Natural killer cell (primary cell): ENCODE data around the gene NAGLU. TPM values are rescaled to one million over a fixed set of nuclear protein-coding genes. Genes with fewer than 3 reads are reported as not detected.
"Not testable (repeated sequence)": the region's sequence is repeated elsewhere in the genome, so short reads cannot be mapped to it uniquely, and the experiment has no call there.

ENCODE experiments used
- ATAC-seq, 3 donors: fragments of 150-1000 bp in 2 of 3; fragments of 200-7000 bp in 1 of 3; cut with Tn5 transposase; 1 replicate in 1 of 3; 2 replicates in 2 of 3; pipeline ENCODE4 v1.10.0; 2021; ENCODE audit warnings: mild to moderate bottlenecking in 2 of 3, moderate library complexity in 2 of 3
- DNase-seq, 2 donors: peaks; one replicate each; pipeline versions ENCODE4 v3.0.0 to v3.0.0-alpha.2; 2013 to 2021; ENCODE audit warnings: mixed read lengths in 1 of 2
- H3K27ac ChIP-seq: one replicate; pipeline ENCODE4 v1.5.1; 2013; ENCODE audit warnings: mild to moderate bottlenecking, low read length
- H3K27me3 ChIP-seq: one replicate; pipeline ENCODE4 v1.6.1; 2013; ENCODE audit warnings: low read length; ENCODE audit not compliant: control insufficient read depth, insufficient read depth
- H3K36me3 ChIP-seq: one replicate; pipeline ENCODE4 v1.6.1; 2013; ENCODE audit warnings: low read length; ENCODE audit not compliant: control insufficient read depth, insufficient read depth
- H3K4me1 ChIP-seq: one replicate; pipeline ENCODE4 v1.6.1; 2013; ENCODE audit warnings: low read length; ENCODE audit not compliant: control insufficient read depth, insufficient read depth
- H3K4me3 ChIP-seq: one replicate; pipeline ENCODE4 v1.5.1; 2013; ENCODE audit warnings: low read length
- H3K9me3 ChIP-seq: one replicate; pipeline ENCODE4 v1.6.1; 2013; ENCODE audit warnings: low read length; ENCODE audit not compliant: control insufficient read depth, insufficient read depth
- H3K27ac Mint-ChIP-seq, 2 donors: one replicate each; pipeline ENCODE4 v1.8.0; 2022; ENCODE audit warnings: mild to moderate bottlenecking in 2 of 2, mixed read lengths in 2 of 2, moderate library complexity in 1 of 2
- H3K27me3 Mint-ChIP-seq, 2 donors: one replicate each; pipeline ENCODE4 v1.8.0; 2022; ENCODE audit warnings: low read depth in 2 of 2, mixed read lengths in 2 of 2
- H3K36me3 Mint-ChIP-seq: one replicate; pipeline ENCODE4 v1.8.0; 2022; ENCODE audit warnings: mixed read lengths
- H3K4me1 Mint-ChIP-seq, 2 donors: one replicate each; pipeline ENCODE4 v1.8.0; 2022; ENCODE audit warnings: mixed read lengths in 2 of 2
- H3K4me3 Mint-ChIP-seq: one replicate; pipeline ENCODE4 v1.8.0; 2022; ENCODE audit warnings: mild to moderate bottlenecking, moderate library complexity, mixed read lengths
- H3K9me3 Mint-ChIP-seq, 2 donors: one replicate each; pipeline ENCODE4 v1.8.0; 2022; ENCODE audit warnings: mixed read lengths in 2 of 2
- CTCF ChIP-seq: fragments of 200-600 bp; IDR thresholded peaks from one replicate; pipeline ENCODE4 v1.8.0; 2022; ENCODE audit warnings: antibody characterized with exemption
- WGBS: methylation state at CpG from one replicate; pipeline ENCODE4 v1.1.7; 2013; ENCODE audit warnings: missing lambda C conversion rate; ENCODE audit not compliant: insufficient coverage; 5-methylcytosine and 5-hydroxymethylcytosine counted together
- intact Hi-C: fragments of 100-400 bp; cut with micrococcal nuclease; formaldehyde crosslinking; loops from one replicate; pipeline ENCODE4 v1.14.2; 2022
- total RNA-seq, 4 donors: library from RNA; stranded (reverse); fragments of 120-200 nt in 1 of 4; gene quantifications; one replicate each; pipeline versions ENCODE4 v1.2.3 to v1.2.4, GENCODE V29; 2013 to 2022

Gene NAGLU
- total RNA-seq, 3 donors from 2014 or later (not counting 1 experiment from before 2014, with no cell fraction given) = 34.8 to 44.3 (median 36.4) TPM

- intact Hi-C loops = no loop called here
- no peak for TF ChIP-seq CTCF
- Histone ChIP-seq H3K27ac (no peak overlapping the region), H3K4me3 (no peak overlapping the region), H3K27me3 (no peaks in the 10 kb centered on the region), H3K9me3 (no peaks in the 10 kb centered on the region), H3K4me1 (peaks cover 19% of the 10 kb centered on the region), H3K36me3 (peaks cover 17% of the 10 kb centered on the region)
- DNase-seq (no peak), ATAC-seq (no peak)
- Mint-ChIP-seq H3K4me3 (no peak overlapping the region), H3K36me3 (no peaks in the 10 kb centered on the region), H3K27me3 (no peaks in the 10 kb centered on the region), H3K4me1 (peaks cover 9 to 18% of the 10 kb centered on the region in 2 donors), H3K27ac (no peak overlapping the region), H3K9me3 (no peaks in the 10 kb centered on the region)
- WGBS = 83% methylated on average over 8 of the region's 8 CpGs
These were observed 8.8 kb downstream of the NAGLU start for GRCh38 chr17:42544874-42545283.

GRCh38 chr17:42545755-42546505 is 9.9 kb downstream of the NAGLU start:
- H3K27me3 ChIP-seq, H3K9me3 Mint-ChIP-seq, H3K27me3 Mint-ChIP-seq, H3K4me3 ChIP-seq, H3K27ac Mint-ChIP-seq, ATAC-seq, H3K4me3 Mint-ChIP-seq, H3K9me3 ChIP-seq, H3K36me3 Mint-ChIP-seq, DNase-seq, H3K27ac ChIP-seq, intact Hi-C loops: not testable (repeated sequence)
- WGBS = 94% methylated on average over 3 of the region's 9 CpGs
- peaks cover 9 to 14% of the 10 kb centered on the region in 2 donors for H3K4me1 Mint-ChIP-seq
- Histone ChIP-seq H3K4me1 (peaks cover 16% of the 10 kb centered on the region), H3K36me3 (peaks cover 14% of the 10 kb centered on the region)

GRCh38 chr17:42547001-42547461 is 11.0 kb downstream of the NAGLU start:
- H3K9me3 ChIP-seq = no peaks in the 10 kb centered on the region
- DNase-seq (no peak), ATAC-seq (no peak)
- no peaks in the 10 kb centered on the region for H3K27me3 Mint-ChIP-seq
- peaks cover 13% of the 10 kb centered on the region for H3K4me1 ChIP-seq
- 95% methylated on average over 23 of the region's 23 CpGs for WGBS
- no peak overlapping the region for H3K27ac Mint-ChIP-seq
- no peak for TF ChIP-seq CTCF
- no peaks in the 10 kb centered on the region for H3K36me3 Mint-ChIP-seq
- peak overlapping the region; percentile 13 for H3K4me3 Mint-ChIP-seq
- no peaks in the 10 kb centered on the region for H3K27me3 ChIP-seq
- H3K27ac ChIP-seq = no peak overlapping the region
- H3K4me1 Mint-ChIP-seq = peaks cover 9 to 12% of the 10 kb centered on the region in 2 donors
- H3K9me3 Mint-ChIP-seq = no peaks in the 10 kb centered on the region
- peaks cover 9% of the 10 kb centered on the region for H3K36me3 ChIP-seq
- intact Hi-C loops = no loop called here
- no peak overlapping the region for H3K4me3 ChIP-seq

GRCh38 chr17:42547698-42548069 is 11.6 kb downstream of the NAGLU start:
- Mint-ChIP-seq H3K4me3 (peak overlapping the region; percentile 25), H3K27me3 (no peaks in the 10 kb centered on the region), H3K36me3 (no peaks in the 10 kb centered on the region), H3K27ac (no peak overlapping the region), H3K9me3 (no peaks in the 10 kb centered on the region), H3K4me1 (peaks cover 9 to 14% of the 10 kb centered on the region in 2 donors)
- no peak for DNase-seq
- peaks cover 8% of the 10 kb centered on the region for H3K36me3 ChIP-seq
- no peak overlapping the region for H3K27ac ChIP-seq
- no peak for ATAC-seq
- H3K9me3 ChIP-seq = no peaks in the 10 kb centered on the region
- no peaks in the 10 kb centered on the region for H3K27me3 ChIP-seq
- intact Hi-C loops = no loop called here
- no peak overlapping the region for H3K4me3 ChIP-seq
- WGBS = 92% methylated on average over 14 of the region's 14 CpGs
- H3K4me1 ChIP-seq = peaks cover 13% of the 10 kb centered on the region
- no peak for TF ChIP-seq CTCF
